Lung (tissue), 12 donors: ENCODE data around the gene IGFN1. TPM values are rescaled to one million over a fixed set of nuclear protein-coding genes. Genes with fewer than 3 reads are reported as not detected.
"Not testable (repeated sequence)": the region's sequence is repeated elsewhere in the genome, so short reads cannot be mapped to it uniquely, and the experiment has no call there.

Experiments used
- ATAC-seq: fragments of 200-7000 bp; cut with Tn5 transposase; one replicate; pipeline ENCODE4 v1.9.1; 2020; ENCODE audit warnings: moderate number of reproducible peaks; ENCODE audit not compliant: insufficient read depth, low FRiP score
- DNase-seq, 3 donors: peaks; one replicate each; pipeline ENCODE4 v3.0.0-alpha.2; 2013 to 2017
- H3K27ac ChIP-seq, 2 donors: one replicate each; pipeline ENCODE4 v1.5.1; 2013; ENCODE audit warnings: mild to moderate bottlenecking in 2 of 2, moderate library complexity in 2 of 2, control low read depth in 1 of 2, inconsistent platforms in 1 of 2, low read depth in 1 of 2, low read length in 1 of 2
- H3K27me3 ChIP-seq, 3 donors: one replicate each; pipeline ENCODE4 v1.5.1; 2013; ENCODE audit warnings: low read length in 2 of 3; ENCODE audit not compliant: control insufficient read depth in 3 of 3, insufficient read depth in 3 of 3
- H3K36me3 ChIP-seq, 4 donors: one replicate each; pipeline ENCODE4 v1.5.1; 2013; ENCODE audit warnings: low read length in 4 of 4, mild to moderate bottlenecking in 1 of 4, moderate library complexity in 1 of 4; ENCODE audit not compliant: control insufficient read depth in 4 of 4, insufficient read depth in 4 of 4
- H3K4me1 ChIP-seq, 5 donors: one replicate each; pipeline ENCODE4 v1.5.1; 2013; ENCODE audit warnings: low read length in 5 of 5, mild to moderate bottlenecking in 2 of 5, moderate library complexity in 1 of 5; ENCODE audit not compliant: control insufficient read depth in 5 of 5, insufficient read depth in 5 of 5
- H3K4me3 ChIP-seq: one replicate; pipeline ENCODE4 v1.5.1; 2013; ENCODE audit warnings: mild to moderate bottlenecking, control low read depth, moderate library complexity
- H3K9ac ChIP-seq, 2 donors: one replicate each; pipeline ENCODE4 v1.5.1; 2013; ENCODE audit warnings: low read length in 2 of 2, control low read depth in 1 of 2; ENCODE audit not compliant: insufficient read depth in 1 of 2
- H3K9me3 ChIP-seq, 4 donors: one replicate each; pipeline ENCODE4 v1.5.1; 2013; ENCODE audit warnings: low read length in 3 of 4, mild to moderate bottlenecking in 1 of 4, moderate library complexity in 1 of 4; ENCODE audit not compliant: control insufficient read depth in 4 of 4, insufficient read depth in 3 of 4
- WGBS, 2 donors: extraction: QIAGEN DNeasy Blood & Tissue Kit; methylation state at CpG; one replicate each; pipeline ENCODE4 v1.1.7; 2013; 5-methylcytosine and 5-hydroxymethylcytosine counted together
- polyA plus RNA-seq, 2 donors: library from polyadenylated mRNA; stranded (reverse); fragments of 200-250 nt; gene quantifications; one replicate each; pipeline ENCODE4 v1.2.1, GENCODE V29; 2013
- total RNA-seq, 2 donors: library from RNA; depleted of rRNA in 1 of 2; stranded (reverse); fragments of >200 nt in 1 of 2; gene quantifications; one replicate each; pipeline ENCODE4 v1.2.1, GENCODE V29; 2014 to 2021
- TF ChIP-seq, protein P1 (sequence below): IDR thresholded peaks from 2 replicates; pipeline ENCODE4 v1.5.1; 2012; ENCODE audit warnings: mild to moderate bottlenecking; ENCODE audit errors: control extremely low read depth, extremely low read depth
- donor health status: control.
- donor health status: control.
- donor health status: Bipolar disorder and iron deficiency.
- donor health status: healthy.
- donor health status: DM: yes; HTN: yes; CAD: no.

IGFN1 gene
- total and polyA plus RNA-seq, 4 donors: 0.25 to 3.6 (median 1.5) TPM

DNA sequence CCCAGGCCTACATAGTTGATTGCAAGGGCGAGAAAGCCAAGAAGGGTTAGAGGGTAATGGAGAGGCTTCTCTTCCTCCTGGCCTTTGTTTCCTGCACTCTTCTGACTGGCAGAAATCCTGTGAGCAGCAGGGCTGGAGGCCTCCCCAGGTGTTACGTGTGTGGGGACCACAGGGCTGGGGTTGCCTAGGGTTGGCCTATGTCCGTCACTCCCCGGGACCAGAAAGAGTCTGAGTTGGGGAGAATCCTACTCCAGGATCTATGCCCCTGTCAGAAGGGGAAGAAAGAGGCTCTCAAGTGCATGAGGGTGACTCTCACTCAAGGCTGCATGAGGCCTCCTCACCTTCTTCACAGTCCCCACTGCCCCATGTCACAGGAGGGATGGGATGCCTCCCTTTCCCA, 38.5 kb downstream of the IGFN1 start:
- Histone ChIP-seq H3K4me1 (no peaks in the 10 kb centered on the region), H3K27me3 (no peaks in the 10 kb centered on the region), H3K4me3 (no peak overlapping the region), H3K9me3 (peaks cover 0 to 1% (median 0%) of the 10 kb centered on the region in 4 donors), H3K27ac (no peak overlapping the region), H3K9ac (no peak overlapping the region), H3K36me3 (no peaks in the 10 kb centered on the region)
- DNase-seq (no peak), ATAC-seq (no peak)
- TF ChIP-seq, protein P1, sequence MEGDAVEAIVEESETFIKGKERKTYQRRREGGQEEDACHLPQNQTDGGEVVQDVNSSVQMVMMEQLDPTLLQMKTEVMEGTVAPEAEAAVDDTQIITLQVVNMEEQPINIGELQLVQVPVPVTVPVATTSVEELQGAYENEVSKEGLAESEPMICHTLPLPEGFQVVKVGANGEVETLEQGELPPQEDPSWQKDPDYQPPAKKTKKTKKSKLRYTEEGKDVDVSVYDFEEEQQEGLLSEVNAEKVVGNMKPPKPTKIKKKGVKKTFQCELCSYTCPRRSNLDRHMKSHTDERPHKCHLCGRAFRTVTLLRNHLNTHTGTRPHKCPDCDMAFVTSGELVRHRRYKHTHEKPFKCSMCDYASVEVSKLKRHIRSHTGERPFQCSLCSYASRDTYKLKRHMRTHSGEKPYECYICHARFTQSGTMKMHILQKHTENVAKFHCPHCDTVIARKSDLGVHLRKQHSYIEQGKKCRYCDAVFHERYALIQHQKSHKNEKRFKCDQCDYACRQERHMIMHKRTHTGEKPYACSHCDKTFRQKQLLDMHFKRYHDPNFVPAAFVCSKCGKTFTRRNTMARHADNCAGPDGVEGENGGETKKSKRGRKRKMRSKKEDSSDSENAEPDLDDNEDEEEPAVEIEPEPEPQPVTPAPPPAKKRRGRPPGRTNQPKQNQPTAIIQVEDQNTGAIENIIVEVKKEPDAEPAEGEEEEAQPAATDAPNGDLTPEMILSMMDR: no peak
- 85 to 97% methylated on average over 4 of the region's 4 CpGs for WGBS, 2 donors

DNA sequence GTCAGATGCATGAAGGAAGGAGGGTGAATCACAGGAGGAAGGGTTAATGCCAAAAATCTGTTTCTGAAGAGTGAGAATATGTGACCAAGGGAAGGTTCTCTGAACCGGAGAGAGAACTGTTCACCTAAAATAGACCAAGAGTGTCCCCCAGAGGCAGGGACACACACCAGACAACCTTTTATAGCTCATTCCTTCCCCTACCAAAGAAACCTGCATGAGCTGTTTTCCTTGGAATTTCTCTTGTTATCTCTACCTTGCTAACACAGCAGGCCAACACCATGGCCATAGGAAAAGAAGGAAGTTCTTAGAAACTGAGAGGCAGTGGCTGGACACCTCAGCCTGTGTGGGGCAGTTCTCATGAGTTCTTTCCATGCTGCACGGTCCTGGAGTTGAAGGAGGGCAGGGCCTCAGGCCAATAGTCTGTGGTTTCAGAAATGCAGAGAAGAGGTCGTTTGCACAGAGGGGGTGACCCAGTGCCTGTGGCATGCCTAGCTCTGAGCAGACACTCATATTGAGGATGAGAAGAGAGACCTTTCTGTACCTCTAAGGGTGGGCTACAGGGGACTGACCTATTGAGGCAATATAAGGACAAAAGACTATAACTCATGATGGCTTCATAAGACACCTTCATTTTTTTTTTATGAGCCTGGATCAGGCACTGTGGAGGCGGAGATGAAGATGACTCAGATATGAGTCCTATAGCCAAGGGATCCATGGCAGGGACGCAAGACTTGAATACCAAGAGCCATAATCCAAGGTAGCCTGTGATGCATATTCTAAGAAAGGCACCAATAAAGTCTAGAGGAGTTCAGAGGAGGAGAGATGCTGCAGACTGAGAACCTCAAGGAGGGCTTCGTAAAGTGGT, 39.4 kb downstream of the IGFN1 start:
- no peak overlapping the region for H3K4me3 ChIP-seq
- H3K36me3 ChIP-seq: no peaks in the 10 kb centered on the region
- H3K27me3 ChIP-seq: no peaks in the 10 kb centered on the region
- no peaks in the 10 kb centered on the region for H3K4me1 ChIP-seq
- DNase-seq (peak in 1 of 3 donors; percentile 9), ATAC-seq (no peak)
- no peak overlapping the region for H3K9ac ChIP-seq
- 73 to 75% methylated on average over 6 of the region's 6 CpGs for WGBS, 2 donors
- H3K9me3 ChIP-seq: peaks cover 0 to 1% (median 0%) of the 10 kb centered on the region in 4 donors
- TF ChIP-seq, protein P1: no peak
- no peak overlapping the region for H3K27ac ChIP-seq

DNA sequence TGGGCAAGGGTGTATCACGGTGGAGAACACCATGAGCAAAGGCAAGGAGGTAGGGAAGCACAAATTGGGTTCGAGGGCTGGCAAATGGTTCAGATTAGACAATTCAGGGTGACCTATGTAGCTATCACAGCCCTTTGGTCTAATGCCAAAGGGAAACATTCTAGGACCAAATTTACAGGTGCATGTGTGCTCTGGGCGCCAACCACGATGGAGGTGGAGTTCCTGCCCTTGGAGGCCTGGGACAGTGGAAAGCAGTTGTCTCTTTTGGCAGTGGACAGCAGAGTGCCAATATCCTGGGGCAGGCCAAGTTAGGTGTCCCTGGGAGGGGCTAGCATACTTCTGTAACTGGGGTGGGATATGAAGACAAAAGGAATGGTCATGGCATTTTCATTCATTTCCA, 40.1 kb downstream of the IGFN1 start:
- no peak for DNase-seq

DNA sequence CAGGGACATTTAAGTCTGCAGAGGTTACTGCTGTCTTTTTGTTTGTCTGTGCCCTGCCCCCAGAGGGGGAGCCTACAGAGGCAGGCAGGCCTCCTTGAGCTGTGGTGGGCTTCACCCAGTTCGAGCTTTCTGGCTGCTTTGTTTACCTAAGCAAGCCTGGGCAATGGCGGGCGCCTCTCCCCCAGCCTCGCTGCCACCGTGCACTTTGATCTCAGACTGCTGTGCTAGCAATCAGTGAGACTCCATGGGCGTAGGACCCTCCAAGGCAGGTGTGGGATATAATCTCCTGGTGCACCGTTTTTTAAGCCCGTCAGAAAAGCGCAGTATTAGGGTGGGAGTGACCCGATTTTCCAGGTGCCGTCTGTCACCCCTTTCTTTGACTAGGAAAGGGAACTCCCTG, 49.0 kb downstream of the IGFN1 start:
- not testable (repeated sequence) for ATAC-seq, H3K9ac ChIP-seq, H3K4me3 ChIP-seq, H3K27me3 ChIP-seq, H3K27ac ChIP-seq, H3K4me1 ChIP-seq, H3K36me3 ChIP-seq, H3K9me3 ChIP-seq, DNase-seq
- 71 to 81% methylated on average over 9 to 11 of the region's 11 CpGs for WGBS, 2 donors

More for the DNA sequence above, 40.1 kb downstream of the IGFN1 start:
- ATAC-seq: no peak
- H3K9me3 ChIP-seq: peaks cover 0 to 1% (median 0%) of the 10 kb centered on the region in 4 donors
- no peak overlapping the region for H3K27ac ChIP-seq
- no peak overlapping the region for H3K4me3 ChIP-seq
- no peaks in the 10 kb centered on the region for H3K4me1 ChIP-seq
- no peak overlapping the region for H3K9ac ChIP-seq
- TF ChIP-seq, protein P1: no peak
- 82 to 92% methylated on average over 4 of the region's 4 CpGs for whole genome bisulfite sequencing, 2 donors
- H3K36me3 ChIP-seq: no peaks in the 10 kb centered on the region
- no peaks in the 10 kb centered on the region for H3K27me3 ChIP-seq
